HG02759 (cell line): ENCODE measurements around the gene RPS6KA2.

Experiments
- ATAC-seq: cut with Tn5 transposase; IDR thresholded peaks from one replicate; pipeline ENCODE4 v1.9.1; 2021; ENCODE audit warnings: mild to moderate bottlenecking, moderate library complexity; ENCODE audit not compliant: unreplicated experiment

Gene RPS6KA2

DNA sequence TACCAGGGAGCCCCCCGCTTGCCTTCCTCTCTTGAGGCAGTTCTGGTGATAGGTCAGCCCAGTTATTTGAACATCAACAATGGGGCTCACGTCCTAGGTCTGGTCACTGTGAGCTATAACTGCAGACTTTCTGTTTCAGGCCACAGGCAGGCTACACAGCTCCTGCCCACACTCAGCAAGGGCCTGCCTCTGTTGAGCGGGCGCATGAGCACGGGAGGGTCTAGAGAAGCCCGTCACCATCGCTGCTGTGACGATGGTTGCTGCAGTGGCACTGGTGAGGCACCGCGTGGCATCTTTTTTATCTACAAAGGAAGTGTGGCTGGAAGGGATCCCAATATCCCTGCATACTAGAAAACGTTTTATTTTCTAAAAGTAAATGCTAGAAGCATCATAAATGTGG is 118.3 kb downstream of the RPS6KA2 start:
- ATAC-seq: no peak

DNA sequence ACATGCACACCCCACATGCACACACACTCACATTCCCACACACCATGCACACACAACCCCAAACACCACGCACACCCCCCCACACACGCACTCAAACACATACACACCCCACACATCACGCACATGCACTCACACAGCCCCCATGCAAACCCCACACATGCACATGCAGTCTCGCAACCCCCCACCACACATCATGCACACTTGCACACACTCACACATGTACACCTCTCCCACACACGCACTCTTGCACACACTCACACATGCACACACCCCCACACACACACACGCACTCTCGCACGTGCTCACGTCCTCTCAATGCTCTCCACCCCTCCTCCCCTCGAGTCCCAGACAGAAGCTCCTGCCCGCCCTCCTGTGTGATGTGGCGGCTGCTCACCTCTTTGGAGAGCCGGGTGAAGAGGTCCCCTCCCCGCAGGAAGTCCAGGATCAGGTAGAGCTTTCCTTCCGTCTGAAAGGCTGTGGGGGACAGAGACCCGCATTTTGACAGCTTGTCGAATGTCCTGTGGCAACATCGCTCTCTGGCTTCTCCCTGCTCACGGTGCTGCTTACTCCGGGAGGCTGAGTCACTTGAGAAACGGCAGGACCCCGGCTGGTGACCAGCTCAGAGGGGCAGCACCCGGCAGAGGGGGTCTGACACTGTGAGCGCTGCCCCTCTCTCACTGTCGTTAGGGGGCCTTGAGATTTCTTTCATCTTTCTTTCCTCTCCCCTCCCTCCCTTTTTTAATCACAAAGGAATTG is 119.1 kb downstream of the RPS6KA2 start:
- no peak for ATAC-seq

DNA sequence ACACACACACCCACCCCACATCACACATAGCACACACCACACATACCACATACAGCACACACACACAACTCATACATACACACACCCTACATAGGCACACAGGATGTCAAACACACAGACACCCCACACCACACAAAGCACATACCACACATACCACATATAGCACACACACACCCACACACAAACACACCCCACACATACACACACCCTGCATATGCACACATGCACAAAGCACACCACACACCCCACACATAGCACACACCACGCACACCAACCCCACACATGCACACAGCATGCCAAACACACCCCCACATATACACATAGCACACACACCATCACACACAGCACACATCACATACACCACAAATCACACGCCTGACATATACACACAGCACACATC is 119.7 kb downstream of the RPS6KA2 start:
- no peak for ATAC-seq

DNA sequence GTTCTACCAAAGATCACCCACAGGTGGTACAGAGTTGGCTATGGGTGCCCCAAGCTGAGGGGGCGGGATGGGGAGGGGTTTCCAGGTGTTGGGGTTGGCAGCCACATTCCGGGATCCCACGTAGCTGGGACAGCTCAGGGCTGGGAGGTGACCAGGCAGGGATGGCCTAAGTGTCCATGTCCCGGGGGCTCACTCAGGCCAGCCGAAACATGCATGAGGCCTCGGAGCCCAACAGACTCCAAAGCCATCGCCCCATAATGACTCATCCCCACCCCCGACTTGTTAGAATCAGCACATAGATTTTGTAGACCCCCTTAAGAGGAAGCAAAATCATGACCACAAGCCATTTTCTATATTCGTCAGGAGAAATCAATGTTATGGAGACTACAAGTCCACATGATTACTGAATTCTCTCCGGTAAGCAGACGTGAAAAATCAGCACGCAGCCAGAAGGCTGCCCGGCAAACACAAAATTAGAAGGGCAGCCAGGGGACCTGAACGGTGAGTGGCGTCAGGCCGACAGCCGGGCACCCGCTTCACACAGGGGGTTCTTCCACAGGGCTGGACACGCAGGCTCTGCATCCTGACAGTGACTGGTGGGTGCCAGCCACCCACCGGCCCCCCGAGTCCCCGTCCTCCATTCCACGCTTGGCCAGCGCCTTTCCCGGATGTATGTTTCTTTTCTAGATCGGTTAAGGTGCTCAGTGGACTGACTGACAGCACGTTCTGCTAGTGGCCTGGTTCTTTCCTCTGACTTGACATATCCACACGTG is 121.7 kb downstream of the RPS6KA2 start:
- ATAC-seq: no peak

DNA sequence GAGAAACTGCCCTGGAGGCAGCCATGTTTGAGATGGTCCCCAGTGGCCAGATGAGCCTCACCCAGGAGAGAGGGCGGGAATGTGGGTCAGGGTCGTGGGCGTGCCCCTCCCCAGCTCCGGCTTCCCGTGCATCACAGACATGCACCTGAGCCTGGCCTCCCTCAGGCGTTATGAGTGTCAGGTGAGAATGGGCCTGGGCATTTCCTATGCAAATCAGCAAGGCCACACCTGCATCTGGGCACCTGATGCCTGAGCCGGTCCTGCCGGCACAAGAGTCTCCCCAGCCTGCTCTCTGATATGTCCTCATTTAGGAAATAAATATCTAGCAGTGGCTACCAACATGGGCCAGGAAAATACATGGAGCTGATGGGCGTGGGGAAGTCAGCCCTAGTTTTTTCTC is 123.0 kb downstream of the RPS6KA2 start:
- no peak for ATAC-seq

DNA sequence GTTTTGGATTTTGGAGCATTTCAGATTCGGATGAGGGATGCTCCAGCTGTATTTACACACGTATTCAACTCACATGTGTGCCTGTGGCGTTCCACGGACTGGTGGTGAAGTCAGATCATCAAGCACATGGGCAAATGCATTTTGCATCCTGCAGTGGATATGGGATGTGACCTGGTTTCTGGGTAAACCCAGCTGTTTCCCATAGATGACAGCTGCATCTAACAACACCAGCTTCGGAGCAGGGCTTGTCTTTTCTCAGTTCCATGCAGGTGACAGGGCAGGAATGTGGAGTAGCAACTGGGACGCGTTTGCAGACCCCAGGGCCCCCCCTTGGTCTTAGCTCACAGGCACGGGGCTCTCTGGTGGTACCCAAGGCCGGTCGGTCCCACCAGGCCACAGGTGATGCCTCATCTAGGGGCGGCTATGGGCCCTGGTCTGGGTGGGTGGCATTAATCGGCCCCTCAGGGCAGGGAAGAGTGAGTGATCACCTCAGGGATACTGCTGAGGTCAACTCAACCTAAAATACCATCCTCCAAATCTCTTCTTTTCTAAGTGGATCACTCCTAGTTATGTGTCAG is 123.8 kb downstream of the RPS6KA2 start:
- ATAC-seq: no peak

DNA sequence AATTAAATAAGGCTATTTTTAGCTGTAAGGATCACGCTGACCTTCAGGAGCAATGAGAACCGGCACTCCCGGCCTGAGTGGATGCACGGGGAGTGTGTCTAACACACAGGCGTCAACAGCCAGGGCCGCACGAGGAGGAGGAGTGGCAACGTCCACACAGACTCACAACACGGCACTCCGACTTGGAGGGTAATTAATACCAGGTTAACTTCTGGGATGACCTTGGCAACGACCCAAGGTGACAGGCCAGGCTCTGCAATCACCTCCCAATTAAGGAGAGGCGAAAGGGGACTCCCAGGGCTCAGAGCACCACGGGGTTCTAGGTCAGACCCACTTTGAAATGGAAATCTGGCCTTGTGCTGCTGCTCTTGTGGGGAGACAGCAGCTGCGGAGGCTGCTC is 124.6 kb downstream of the RPS6KA2 start:
- ATAC-seq: no peak

DNA sequence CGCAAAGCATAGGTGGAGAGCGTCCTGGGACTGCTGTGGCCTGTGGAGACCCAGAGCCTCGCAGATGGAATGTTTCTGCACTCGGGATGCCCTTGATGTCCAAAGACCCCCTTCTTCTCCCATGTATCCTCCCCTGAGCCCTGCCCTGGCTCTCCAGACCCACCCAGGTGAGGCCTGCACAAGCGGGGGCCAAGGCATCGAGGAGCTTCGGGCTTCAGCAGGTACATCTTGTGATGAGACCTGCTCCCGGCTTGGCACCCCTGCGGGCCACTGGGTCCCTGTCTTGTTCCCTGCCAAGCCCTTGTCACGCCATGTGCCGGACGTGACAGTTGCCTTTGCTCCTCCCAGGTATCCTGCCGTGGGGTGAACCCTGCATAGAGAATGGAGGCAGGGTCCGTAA is 125.8 kb downstream of the RPS6KA2 start:
- ATAC-seq: no peak

DNA sequence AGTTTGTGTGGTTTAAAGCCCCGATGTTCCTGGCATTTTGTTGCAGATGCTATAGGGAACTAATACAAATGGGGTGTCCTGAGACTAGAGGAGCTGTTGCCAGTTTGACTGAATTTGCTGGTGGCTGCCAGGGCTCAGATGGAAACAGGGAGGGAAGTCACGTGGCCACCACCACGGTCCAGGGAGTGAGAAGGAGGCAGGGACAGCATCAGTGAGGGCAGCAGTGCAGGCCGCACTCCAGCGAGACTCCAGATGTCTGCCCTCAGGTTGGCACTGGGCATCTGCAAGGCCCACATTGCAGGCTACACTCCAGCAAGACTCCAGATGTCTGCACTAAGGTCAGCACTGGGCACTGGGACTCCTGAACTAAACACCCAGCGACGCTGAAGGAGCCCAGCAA is 126.8 kb downstream of the RPS6KA2 start:
- ATAC-seq: no peak

DNA sequence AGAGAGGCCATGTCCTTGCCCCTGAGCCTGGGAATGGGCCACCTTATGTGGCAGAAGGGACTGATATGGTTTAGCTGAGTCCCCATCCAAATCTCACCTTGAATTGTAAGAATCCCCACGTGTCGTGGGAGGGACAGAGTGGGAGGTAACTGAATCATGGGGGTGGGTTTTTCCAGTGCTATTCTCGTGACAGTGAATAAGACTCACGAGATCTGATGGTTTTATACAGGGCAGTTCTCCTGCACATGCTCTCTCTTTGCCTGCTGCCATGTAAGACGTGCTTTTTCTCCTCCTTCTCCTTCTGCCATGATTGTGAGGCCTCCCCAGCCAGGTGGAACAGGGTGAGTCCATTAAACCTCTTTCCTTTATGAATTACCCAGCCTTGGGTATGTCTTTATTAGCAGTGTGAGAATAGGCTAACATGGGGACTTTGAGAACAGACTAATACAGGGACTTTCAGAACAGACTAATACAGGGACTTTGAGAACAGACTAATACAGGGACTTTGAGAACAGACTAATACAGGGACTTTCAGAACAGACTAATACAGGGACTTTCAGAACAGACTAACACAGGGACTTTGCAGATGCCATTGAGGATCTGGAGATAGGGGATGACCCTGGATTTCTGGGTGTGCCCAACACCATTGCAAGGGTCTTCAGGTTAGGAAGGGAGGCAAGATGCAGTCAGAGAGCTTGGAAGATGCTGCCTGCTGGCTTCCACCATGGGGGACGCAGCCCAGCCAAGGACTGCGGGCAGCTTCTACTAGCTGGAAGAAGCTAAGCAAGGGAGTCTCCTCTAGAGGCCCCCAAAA is 127.5 kb downstream of the RPS6KA2 start:
- ATAC-seq: peak; percentile 86

DNA sequence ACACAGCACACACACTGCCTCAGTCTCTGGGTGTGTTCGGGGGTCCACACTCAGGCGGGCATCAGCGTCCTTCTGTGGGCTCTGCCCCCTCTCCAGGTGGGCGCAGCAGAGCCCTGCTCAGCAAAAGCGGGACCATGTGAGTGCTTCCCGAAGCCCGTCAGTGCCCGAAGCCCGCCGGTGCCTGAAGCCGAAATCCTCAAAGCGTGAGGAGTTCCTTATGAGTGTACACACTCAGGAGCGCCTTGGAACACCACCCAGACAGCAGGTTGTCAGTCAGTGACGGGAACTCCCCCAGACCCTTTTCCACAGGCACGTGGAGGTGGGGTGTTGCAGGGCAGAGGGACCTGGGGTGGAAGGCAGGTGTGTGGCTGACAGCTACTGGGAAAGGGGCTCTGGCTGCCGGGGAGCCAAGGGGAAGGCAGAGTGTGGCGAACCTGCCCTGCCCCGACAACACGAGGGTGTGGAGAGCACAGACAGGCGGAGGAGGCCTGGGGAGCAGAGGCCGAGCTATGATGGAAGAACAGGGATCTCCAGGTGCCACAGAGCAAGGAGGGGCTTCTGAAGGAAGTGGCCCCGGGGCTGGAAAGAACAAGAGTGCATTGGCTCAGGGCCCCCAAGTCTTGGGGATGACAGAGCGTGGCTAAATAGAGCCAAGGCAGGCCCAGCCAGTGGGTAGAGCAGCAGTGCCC is 128.2 kb downstream of the RPS6KA2 start:
- ATAC-seq: no peak

DNA sequence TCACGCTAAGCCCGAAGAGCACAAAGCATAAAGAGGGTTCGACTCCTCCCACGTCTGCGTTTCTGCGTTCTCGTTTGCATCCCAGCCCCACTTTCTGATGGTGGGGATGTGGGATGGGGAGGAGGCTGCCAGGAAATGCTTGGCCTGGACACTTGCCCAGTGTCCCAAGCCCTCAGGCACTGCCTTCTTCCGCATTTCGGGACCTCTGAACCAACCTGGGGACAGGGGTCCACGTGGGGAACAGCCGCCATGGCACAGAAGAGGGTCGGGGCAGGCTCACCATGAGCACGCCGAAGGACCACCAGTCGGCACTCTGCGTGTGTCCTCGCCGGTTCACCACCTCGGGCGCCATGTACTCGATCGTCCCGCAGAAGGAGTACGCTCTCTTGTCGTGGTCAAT is 128.8 kb downstream of the RPS6KA2 start:
- no peak for ATAC-seq

DNA sequence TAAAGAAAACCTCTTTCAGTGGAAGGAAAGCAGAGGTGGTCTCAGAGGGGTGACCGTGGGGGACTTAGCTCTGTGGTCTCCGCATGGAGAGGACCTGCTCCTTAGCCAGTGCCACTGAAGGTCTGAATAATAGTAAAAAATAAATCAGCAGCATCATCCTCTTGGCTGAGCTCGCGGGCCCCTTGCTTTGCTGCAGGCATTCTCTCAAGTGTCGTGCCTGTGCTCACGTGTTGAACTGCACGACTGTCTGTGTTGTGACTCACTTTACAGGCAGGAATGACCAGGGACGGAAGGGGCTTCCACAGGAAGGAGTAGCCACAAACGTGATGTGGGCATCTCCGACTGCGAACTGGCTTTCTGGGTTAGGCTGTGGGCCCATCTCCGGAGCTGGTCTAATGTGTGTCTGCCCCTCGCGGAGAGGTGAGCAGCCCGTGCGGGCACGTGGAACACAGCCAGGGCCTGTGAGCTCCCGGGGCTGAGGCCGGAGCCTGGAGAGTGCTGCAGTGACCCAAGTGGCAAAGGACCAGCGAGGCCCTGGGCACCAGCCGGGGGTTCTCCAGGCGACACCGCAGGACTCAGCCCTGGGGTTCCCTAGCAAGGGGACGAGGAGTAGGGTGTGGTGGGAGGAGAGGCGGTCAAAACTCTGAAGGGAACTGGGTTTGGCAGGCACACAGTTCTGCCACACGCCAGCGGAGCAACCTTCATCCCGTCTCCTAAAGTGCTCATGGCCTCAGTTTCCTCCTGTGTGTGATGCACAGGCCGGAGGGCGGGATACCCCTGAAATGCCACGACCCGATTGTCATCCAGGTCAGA is 129.8 kb downstream of the RPS6KA2 start:
- ATAC-seq: no peak

DNA sequence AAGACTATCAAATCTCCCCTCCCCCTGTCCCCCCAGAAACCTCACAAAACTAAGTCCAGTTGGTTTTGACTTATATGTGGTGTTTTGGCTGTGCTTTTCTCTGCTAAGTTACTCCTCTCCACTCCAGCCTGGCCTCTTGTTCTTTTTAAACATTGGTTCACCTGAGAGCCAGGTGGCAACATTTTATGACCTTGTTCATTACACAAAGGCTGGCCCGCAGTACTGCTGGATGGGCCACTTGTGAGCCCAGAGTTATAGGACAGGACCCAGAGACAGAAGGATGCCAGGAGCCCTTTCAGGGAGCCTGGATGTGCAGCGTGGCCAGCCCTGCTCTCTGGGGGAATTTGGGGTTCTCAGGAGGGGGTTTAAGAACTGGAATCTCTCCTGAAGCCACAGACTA is 130.6 kb downstream of the RPS6KA2 start:
- ATAC-seq: no peak

DNA sequence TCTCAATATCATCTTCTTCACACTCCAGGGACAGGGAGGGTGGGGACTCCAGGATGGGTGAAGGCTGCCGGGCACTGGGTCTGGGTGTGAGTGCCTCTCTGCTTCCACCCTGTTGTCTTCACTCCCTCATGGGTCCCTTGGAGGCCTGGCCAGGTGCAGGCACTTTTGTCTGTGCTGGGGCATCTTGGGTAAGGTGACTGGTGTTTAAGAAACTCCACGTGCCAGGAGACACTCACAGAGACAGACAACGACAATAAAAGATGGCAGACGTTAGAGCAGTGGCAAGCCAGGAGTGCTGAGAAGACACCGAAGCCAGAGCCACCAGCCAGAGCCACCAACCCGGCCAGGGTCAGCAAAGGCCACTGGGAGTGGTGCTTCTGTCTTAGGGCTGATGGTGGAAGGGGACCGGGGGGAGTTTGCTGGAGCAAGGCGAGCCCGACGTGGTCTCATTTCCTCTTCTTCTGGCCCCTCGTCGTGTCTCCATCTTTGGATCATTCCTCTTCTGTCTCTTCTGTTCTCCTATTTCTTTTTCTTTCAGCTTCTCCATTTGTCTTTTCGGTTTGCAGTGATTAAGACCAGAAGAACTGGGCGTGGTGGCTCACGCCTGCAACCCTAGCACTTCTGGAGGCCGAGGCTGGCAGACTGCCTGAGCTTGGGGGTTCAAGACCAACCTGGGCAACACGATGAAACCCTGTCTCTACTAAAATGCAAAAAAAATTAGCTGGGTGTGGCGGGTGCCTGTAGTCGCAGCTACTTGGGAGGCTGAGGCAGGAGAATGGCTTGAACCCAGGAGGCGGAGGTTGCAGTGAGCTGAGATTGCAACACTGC is 131.3 kb downstream of the RPS6KA2 start:
- no peak for ATAC-seq

DNA sequence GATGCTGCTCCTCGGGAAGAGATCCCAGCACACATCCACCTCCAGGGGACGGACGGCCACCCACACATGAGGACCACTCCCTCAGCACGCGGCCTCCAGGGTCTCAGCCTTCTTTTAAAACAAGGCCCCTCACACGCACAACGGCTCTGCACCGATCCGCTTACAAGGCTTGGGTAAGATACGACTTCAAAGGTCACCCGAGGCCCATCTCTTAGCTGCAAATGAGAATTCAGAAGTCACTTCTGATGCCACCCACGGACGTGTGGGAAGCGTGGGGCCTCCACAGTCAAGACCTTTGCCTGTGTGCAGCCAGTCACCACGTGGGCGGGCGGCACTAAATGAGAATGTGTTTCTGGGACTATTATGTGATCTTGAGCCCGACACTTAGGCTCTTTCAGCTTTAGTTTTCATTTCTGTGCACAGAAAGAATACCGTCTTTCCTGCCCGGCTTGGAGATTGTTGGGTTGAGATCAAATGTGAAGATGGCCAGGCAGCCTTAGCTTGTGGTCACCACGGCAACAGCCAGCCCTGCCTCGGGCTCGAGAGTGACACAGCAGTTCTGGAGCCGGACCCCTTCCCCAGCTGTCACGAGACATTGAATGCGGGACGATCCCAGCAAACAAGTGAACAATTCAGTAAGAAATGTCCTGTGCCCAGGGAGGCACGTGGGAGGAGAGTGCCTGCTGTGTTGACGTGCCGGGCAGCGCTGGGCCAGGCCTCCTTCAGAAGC is 132.1 kb downstream of the RPS6KA2 start:
- ATAC-seq: no peak

DNA sequence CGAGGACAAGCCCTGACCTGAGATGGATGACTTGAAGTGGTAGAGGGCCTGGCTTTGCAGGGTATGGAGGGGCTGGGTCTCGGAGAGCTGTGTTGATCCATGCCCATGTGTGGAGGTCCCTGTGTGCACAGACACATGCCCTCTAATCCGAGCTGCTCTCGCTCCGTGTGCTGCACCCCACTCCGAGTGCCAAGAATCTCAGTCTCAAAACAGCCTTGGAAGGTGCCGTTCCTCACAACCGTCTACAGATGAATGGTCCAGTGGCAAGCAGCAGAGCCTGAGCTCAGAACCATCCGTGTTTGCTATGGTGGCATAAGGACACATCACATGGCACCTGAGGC is 133.0 kb downstream of the RPS6KA2 start:
- ATAC-seq: no peak

DNA sequence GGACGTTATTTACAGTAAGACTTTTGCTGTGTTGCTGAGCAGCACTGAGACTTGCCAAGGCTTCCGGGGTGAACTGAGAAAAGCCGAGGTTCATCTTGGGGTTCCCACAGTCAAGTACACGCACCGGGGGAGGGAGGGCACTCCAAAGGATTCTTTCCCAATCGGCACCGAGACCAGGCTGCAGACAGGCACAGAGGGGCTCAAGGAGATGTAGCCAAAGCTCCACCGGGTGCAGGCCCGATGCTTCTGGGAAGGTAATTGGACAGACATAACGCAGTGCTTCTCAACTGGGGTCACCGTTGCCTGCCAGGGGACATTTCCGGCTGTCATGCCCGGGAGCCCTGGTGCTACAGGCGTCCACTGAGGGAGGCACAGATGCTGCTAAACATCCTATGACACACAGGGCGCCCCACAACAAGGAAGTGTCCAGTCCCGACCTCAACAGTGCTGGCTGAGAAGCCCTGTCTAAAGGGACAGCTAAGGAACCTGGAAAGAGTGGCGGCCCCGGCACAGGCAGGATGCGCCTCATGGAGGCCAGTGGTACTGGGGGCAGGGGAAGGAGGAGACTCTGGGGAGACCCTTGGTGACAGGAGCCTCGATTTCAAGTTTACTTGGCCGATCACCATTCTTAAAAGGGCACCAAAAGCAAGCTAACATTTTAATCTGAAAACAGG is 133.5 kb downstream of the RPS6KA2 start:
- ATAC-seq: no peak
